Stimulated activated CD8-positive, alpha-beta memory T cell treated with anti-CD3 and anti-CD28 coated beads, Interleukin-15, amount 100 ng/mL, for 48 hours (primary cell): Measurements from ENCODE around the gene KRT82.
"Not testable (repeated sequence)": the region's sequence is repeated elsewhere in the genome, so short reads cannot be mapped to it uniquely, and the experiment has no call there.

Experiments used
- DNase-seq, 2 donors: peaks; one replicate each; pipeline ENCODE4 v3.0.0-alpha.2; 2020; ENCODE audit warnings: low read depth in 2 of 2

KRT82 gene

GRCh38 chr12:52413202-52413601, 7.1 kb upstream of the KRT82 start:
- DNase-seq: no peak

- no peak for DNase-seq
Measured at GRCh38 chr12:52411815-52412214, 5.7 kb upstream of the KRT82 start.

GRCh38 chr12:52410589-52411248, 4.6 kb upstream of the KRT82 start:
- DNase-seq: not testable (repeated sequence)

GRCh38 chr12:52407918-52408317, 1.8 kb upstream of the KRT82 start:
- no peak for DNase-seq

GRCh38 chr12:52404951-52405350, 1.2 kb downstream of the KRT82 start:
- no peak for DNase-seq

- no peak for DNase-seq
Measured at GRCh38 chr12:52403561-52403960, 2.6 kb downstream of the KRT82 start.

- no peak for DNase-seq
Measured at GRCh38 chr12:52402873-52403540, 3.1 kb downstream of the KRT82 start.

GRCh38 chr12:52402377-52402776, 3.8 kb downstream of the KRT82 start:
- DNase-seq: no peak

GRCh38 chr12:52401926-52402325, 4.2 kb downstream of the KRT82 start:
- no peak for DNase-seq

- DNase-seq: no peak
Measured at GRCh38 chr12:52401526-52401925, 4.6 kb downstream of the KRT82 start.

GRCh38 chr12:52400906-52401305, 5.2 kb downstream of the KRT82 start:
- DNase-seq: no peak

- no peak for DNase-seq
Measured at GRCh38 chr12:52399756-52400155, 6.4 kb downstream of the KRT82 start.

GRCh38 chr12:52398176-52398575, 8.0 kb downstream of the KRT82 start:
- no peak for DNase-seq

GRCh38 chr12:52396656-52397055, 9.5 kb downstream of the KRT82 start:
- DNase-seq: no peak

GRCh38 chr12:52395761-52396434, 10.2 kb downstream of the KRT82 start:
- peak in 1 of 2 donors; percentile 7 for DNase-seq

- DNase-seq: no peak
Measured at GRCh38 chr12:52394836-52395405, 11.2 kb downstream of the KRT82 start.

- DNase-seq: no peak
Measured at GRCh38 chr12:52392465-52393007, 13.6 kb downstream of the KRT82 start.

- DNase-seq: no peak
Measured at GRCh38 chr12:52391618-52392002, 14.5 kb downstream of the KRT82 start.

GRCh38 chr12:52390739-52391617, 15.2 kb downstream of the KRT82 start:
- DNase-seq: no peak

- no peak for DNase-seq
Measured at GRCh38 chr12:52389313-52390207, 16.6 kb downstream of the KRT82 start.
